ENCODE measurements around the gene FRMD4A. TPM values are rescaled to one million over a fixed set of nuclear protein-coding genes. Genes with fewer than 3 reads are reported as not detected.

Gene FRMD4A
- total RNA-seq, 2 experiments from 2014 or later = 3.1 to 3.7 TPM

GRCh38 chr10:13827076-13827797 lies 503.5 kb downstream of the FRMD4A start:
- POLR2A ChIA-PET = no interaction called here

DNA sequence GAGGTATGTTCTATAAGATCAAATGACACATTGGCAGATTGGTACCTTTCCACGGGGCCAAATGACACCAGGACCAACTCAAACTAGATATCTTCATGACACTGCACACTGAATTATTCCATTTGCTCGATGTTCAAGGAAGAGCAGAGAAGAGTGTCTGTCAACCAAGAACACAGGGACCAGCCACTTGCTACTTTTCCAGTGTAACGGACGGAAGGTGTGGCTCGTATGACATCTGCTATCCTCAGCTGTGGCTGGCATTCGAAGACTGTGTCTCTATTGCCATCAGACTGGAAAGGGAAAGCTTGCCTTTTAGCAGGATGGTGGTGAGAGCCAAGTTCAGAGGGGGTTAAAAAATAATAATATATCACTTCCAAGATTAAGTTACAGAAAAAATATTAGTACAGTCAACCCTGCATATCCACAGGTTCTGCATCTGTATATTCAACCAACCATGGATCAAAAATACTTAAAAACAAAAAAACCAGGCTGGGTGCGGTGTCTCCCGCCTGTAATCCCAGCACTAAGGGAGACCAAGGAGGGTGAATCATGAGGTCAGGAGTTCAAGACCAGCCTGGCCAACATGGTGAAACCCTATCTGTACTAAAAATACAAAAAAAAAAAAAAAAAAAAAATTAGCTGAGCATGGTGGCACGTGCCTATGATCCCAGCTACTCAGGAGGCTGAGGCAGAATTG lies 506.9 kb downstream of the FRMD4A start:
- H3K4me3 ChIP-seq (ENCODE audit: low read length) = no peak overlapping the region
- Mint-ChIP-seq H3K27ac (no peak overlapping the region), H3K4me1 (ENCODE audit: low read depth) (peaks cover 18% of the 10 kb centered on the region), H3K9me3 (no peaks in the 10 kb centered on the region), H3K27me3 (peaks cover 5% of the 10 kb centered on the region), H3K4me3 (no peak overlapping the region), H3K36me3 (ENCODE audit: low read depth) (no peaks in the 10 kb centered on the region)
- intact Hi-C loops (cut with DNase I, micrococcal nuclease) = no loop called here
- peaks cover 18% of the 10 kb centered on the region for H3K4me1 ChIP-seq (ENCODE audit: insufficient read depth, low read length)
- H3K36me3 ChIP-seq (ENCODE audit: insufficient read depth, low read length) = no peaks in the 10 kb centered on the region
- peaks cover 0 to 17% of the 10 kb centered on the region in 2 experiments for H3K9me3 ChIP-seq (ENCODE audit: control insufficient read depth in 1 of 2, insufficient read depth in 1 of 2, low read length in 2 of 2)
- no peak for TF ChIP-seq CTCF (IDR thresholded peaks at IDR 0.05)
- H3K27me3 ChIP-seq (ENCODE audit: control insufficient read depth in 1 of 2, insufficient read depth in 2 of 2, low read length in 2 of 2) = peaks cover 0 to 2% of the 10 kb centered on the region in 2 experiments
- ATAC-seq (ENCODE audit: poor library complexity) (no peak), DNase-seq (no peak)
- POLR2A ChIA-PET = interaction anchor here (1.6 kb wide), 1 partner anchor 37 kb away, joined by 3 read pairs; no protein-coding TSS in a partner anchor
- CTCF ChIA-PET = no interaction called here
- no peak overlapping the region for H3K27ac ChIP-seq (ENCODE audit: low read depth in 1 of 2, low read length in 2 of 2)

More at GRCh38 chr10:13827076-13827797, 503.5 kb downstream of the FRMD4A start:
- Histone ChIP-seq H3K36me3 (ENCODE audit: insufficient read depth, low read length) (no peaks in the 10 kb centered on the region), H3K4me1 (ENCODE audit: insufficient read depth, low read length) (no peaks in the 10 kb centered on the region), H3K27me3 (ENCODE audit: control insufficient read depth in 1 of 2, insufficient read depth in 2 of 2, low read length in 2 of 2) (no peaks in the 10 kb centered on the region), H3K4me3 (ENCODE audit: low read length) (no peak overlapping the region), H3K9me3 (ENCODE audit: control insufficient read depth in 1 of 2, insufficient read depth in 1 of 2, low read length in 2 of 2) (no peaks in the 10 kb centered on the region), H3K27ac (ENCODE audit: low read depth in 1 of 2, low read length in 2 of 2) (no peak overlapping the region)
- H3K9me3 Mint-ChIP-seq = no peaks in the 10 kb centered on the region
- ATAC-seq (ENCODE audit: poor library complexity) (no peak), DNase-seq (no peak)
- H3K27ac Mint-ChIP-seq = no peak overlapping the region
- H3K4me1 Mint-ChIP-seq (ENCODE audit: low read depth) = peaks cover 9% of the 10 kb centered on the region
- no peak overlapping the region for H3K4me3 Mint-ChIP-seq
- intact Hi-C loops (cut with DNase I, micrococcal nuclease) = no loop called here
- CTCF ChIA-PET = no interaction called here
- no peaks in the 10 kb centered on the region for H3K36me3 Mint-ChIP-seq (ENCODE audit: low read depth)
- H3K27me3 Mint-ChIP-seq = peaks cover 5% of the 10 kb centered on the region
- TF ChIP-seq CTCF (IDR thresholded peaks at IDR 0.05) = no peak

- DNase-seq = no peak
- Mint-ChIP-seq H3K27ac (no peak overlapping the region), H3K36me3 (ENCODE audit: low read depth) (no peaks in the 10 kb centered on the region), H3K27me3 (peaks cover 5% of the 10 kb centered on the region), H3K4me1 (ENCODE audit: low read depth) (peaks cover 18% of the 10 kb centered on the region), H3K4me3 (no peak overlapping the region), H3K9me3 (no peaks in the 10 kb centered on the region)
- Histone ChIP-seq H3K9me3 (ENCODE audit: control insufficient read depth in 1 of 2, insufficient read depth in 1 of 2, low read length in 2 of 2) (peaks cover 0 to 17% of the 10 kb centered on the region in 2 experiments), H3K4me3 (ENCODE audit: low read length) (no peak overlapping the region), H3K36me3 (ENCODE audit: insufficient read depth, low read length) (no peaks in the 10 kb centered on the region), H3K27ac (ENCODE audit: low read depth in 1 of 2, low read length in 2 of 2) (no peak overlapping the region), H3K27me3 (ENCODE audit: control insufficient read depth in 1 of 2, insufficient read depth in 2 of 2, low read length in 2 of 2) (peaks cover 0 to 2% of the 10 kb centered on the region in 2 experiments), H3K4me1 (ENCODE audit: insufficient read depth, low read length) (peaks cover 18% of the 10 kb centered on the region)
- intact Hi-C loops (cut with DNase I, micrococcal nuclease) = no loop called here
- ChIA-PET POLR2A (interaction anchor here (1.6 kb wide), 1 partner anchor 36 kb away, joined by 3 read pairs; no protein-coding TSS in a partner anchor), CTCF (no interaction called here)
- no peak for TF ChIP-seq CTCF (IDR thresholded peaks at IDR 0.05)
- no peak for ATAC-seq (ENCODE audit: poor library complexity)
Observed at GRCh38 chr10:13823096-13823708, 507.5 kb downstream of the FRMD4A start.
